Neural progenitor cell (in vitro differentiated cells): ENCODE results near the gene GNG14. TPM values are rescaled to one million over a fixed set of nuclear protein-coding genes. Genes with fewer than 3 reads are reported as not detected.

Experiments used
- DNase-seq: peaks from one replicate; pipeline ENCODE4 v3.0.0-alpha.2; 2016; ENCODE audit warnings: low spot score
- H2AFZ ChIP-seq: fragments of 200-600 bp; sonication (generic); replicated peaks from 2 replicates; pipeline ENCODE4 v1.6.1; 2016; ENCODE audit warnings: antibody characterized with exemption
- H3F3A ChIP-seq: fragments of 200-600 bp; sonication (generic); 2 replicates; pipeline ENCODE4 v1.6.1; 2016; ENCODE audit warnings: antibody characterized with exemption, low read depth
- H3K27ac ChIP-seq: fragments of 200-600 bp; sonication (generic); 2 replicates; pipeline ENCODE4 v1.5.1; 2016; ENCODE audit warnings: mild to moderate bottlenecking
- H3K27me3 ChIP-seq: fragments of 200-600 bp; sonication (generic); 2 replicates; pipeline ENCODE4 v1.6.1; 2016; ENCODE audit warnings: mild to moderate bottlenecking, moderate library complexity
- H3K36me3 ChIP-seq: fragments of 200-600 bp; sonication (generic); 2 replicates; pipeline ENCODE4 v1.5.1; 2016
- H3K4me1 ChIP-seq: fragments of 200-600 bp; sonication (generic); 2 replicates; pipeline ENCODE4 v1.6.1; 2016; ENCODE audit warnings: mixed run types
- H3K4me2 ChIP-seq: fragments of 200-600 bp; sonication (generic); 2 replicates; pipeline ENCODE4 v1.6.1; 2016
- H3K4me3 ChIP-seq: fragments of 200-600 bp; sonication (generic); 2 replicates; pipeline ENCODE4 v1.5.1; 2016
- H3K79me2 ChIP-seq: fragments of 200-600 bp; sonication (generic); 2 replicates; pipeline ENCODE4 v1.6.1; 2016; ENCODE audit warnings: low read depth
- H3K9ac ChIP-seq: fragments of 200-600 bp; sonication (generic); 2 replicates; pipeline ENCODE4 v1.6.1; 2016
- H3K9me3 ChIP-seq: fragments of 200-600 bp; sonication (generic); 2 replicates; pipeline ENCODE4 v1.5.1; 2016; ENCODE audit warnings: low read depth
- H4K20me1 ChIP-seq: fragments of 200-600 bp; sonication (generic); 2 replicates; pipeline ENCODE4 v1.6.1; 2016; ENCODE audit warnings: low read depth
- H3K27ac Mint-ChIP-seq: 3 replicates; pipeline ENCODE4 v1.8.0; 2021; ENCODE audit warnings: mixed read lengths
- H3K27me3 Mint-ChIP-seq: 2 replicates; pipeline ENCODE4 v1.8.0; 2022; ENCODE audit warnings: low read depth, mild to moderate bottlenecking, inconsistent platforms, moderate library complexity, mixed read lengths; ENCODE audit not compliant: insufficient read depth
- H3K36me3 Mint-ChIP-seq: 3 replicates; pipeline ENCODE4 v1.8.0; 2021; ENCODE audit warnings: mixed read lengths
- H3K4me1 Mint-ChIP-seq: 3 replicates; pipeline ENCODE4 v1.8.0; 2021; ENCODE audit warnings: mixed read lengths
- H3K4me3 Mint-ChIP-seq: 3 replicates; pipeline ENCODE4 v1.8.0; 2021; ENCODE audit warnings: mild to moderate bottlenecking, moderate library complexity, mixed read lengths
- H3K9me3 Mint-ChIP-seq: 3 replicates; pipeline ENCODE4 v1.8.0; 2020; ENCODE audit warnings: mixed read lengths
- EZH2 ChIP-seq: fragments of 200-600 bp; sonication (generic); IDR thresholded peaks from 2 replicates; pipeline ENCODE4 v1.6.1; 2017; ENCODE audit warnings: antibody characterized with exemption, mild to moderate bottlenecking, moderate library complexity
- EZH2phosphoT487 ChIP-seq: fragments of 200-600 bp; sonication (generic); IDR thresholded peaks from 2 replicates; pipeline ENCODE4 v1.6.1; 2017; ENCODE audit warnings: antibody characterized with exemption
- total RNA-seq: library from RNA; depleted of rRNA; stranded (reverse); fragments of >200 nt; gene quantifications from 2 replicates; pipeline ENCODE4 v1.2.3, GENCODE V29; 2015; ENCODE audit warnings: low replicate concordance
- TF ChIP-seq, protein P1 (sequence below): fragments of 200-600 bp; sonication (generic); IDR thresholded peaks from 2 replicates; pipeline ENCODE4 v1.5.1; 2017; ENCODE audit warnings: antibody characterized with exemption, mild to moderate bottlenecking

The GNG14 gene
- total RNA-seq, 1 donor from 2014 or later: not detected

DNA sequence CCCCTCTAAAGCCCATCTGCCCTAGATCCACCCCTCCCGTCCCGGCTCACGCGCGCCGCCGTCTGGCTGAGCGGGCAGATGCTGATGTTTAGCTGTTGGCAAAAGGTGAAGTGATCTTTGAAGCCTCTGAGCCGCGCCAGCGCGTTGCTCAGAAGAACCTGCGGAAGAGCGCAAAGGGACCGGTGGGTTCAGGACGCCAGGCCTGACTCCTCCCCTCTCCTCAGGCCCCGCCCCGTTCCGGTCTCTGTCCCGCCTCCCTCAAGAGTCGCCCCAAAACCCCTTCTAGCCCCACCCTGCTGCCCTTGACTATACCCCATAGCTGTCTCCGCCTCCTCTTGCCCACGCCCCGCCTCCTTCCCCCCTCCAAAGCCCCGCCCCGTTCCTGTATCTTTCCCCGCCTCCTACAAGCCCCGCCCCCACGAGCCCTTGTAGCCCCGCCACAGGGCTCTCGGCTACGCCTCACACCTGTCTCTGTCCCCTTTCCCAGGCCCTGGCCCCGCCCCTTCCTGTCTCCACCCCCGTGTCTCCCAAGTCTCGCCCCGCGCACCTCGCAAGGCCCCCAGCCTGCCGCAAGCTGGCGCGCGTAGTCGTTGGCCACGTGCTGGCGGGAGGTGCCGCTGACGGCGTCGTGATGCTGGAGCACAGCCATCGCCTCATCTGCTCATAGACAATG is 30.8 kb upstream of the GNG14 start:
- H3K36me3 ChIP-seq: no peaks in the 10 kb centered on the region

DNA sequence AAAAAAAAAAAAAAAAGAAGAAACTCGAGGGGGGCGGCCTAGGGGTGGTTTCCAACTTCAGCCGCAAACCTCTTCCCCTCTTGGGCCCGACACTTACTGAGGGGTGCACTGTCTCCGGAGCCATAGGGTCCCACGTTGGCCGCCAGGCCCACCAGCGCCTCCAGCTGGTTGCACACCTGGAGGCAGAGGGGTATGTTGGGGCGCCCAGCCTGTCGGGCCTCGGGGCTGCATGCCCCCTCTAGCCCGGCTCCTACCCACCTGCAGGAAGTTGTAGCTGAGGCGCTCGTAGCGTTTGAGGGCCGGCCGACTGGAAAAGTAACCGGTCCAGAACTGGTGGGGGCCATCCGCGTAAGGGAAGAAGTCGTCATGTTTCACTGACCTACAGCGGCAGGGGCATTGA is 29.8 kb upstream of the GNG14 start:
- H3K4me3 Mint-ChIP-seq: no peak overlapping the region

More for the DNA sequence above, 30.8 kb upstream of the GNG14 start:
- H3K27ac Mint-ChIP-seq: no peak overlapping the region
- H3K79me2 ChIP-seq: no peaks in the 10 kb centered on the region
- H3K4me2 ChIP-seq: no peak overlapping the region
- peaks cover 12% of the 10 kb centered on the region for H3K36me3 Mint-ChIP-seq
- no peak overlapping the region for H3K4me3 Mint-ChIP-seq
- H3K4me3 ChIP-seq: no peak overlapping the region
- H3K9me3 ChIP-seq: no peaks in the 10 kb centered on the region
- H3K9ac ChIP-seq: no peak overlapping the region
- H3K27ac ChIP-seq: no peak overlapping the region
- no peak overlapping the region for H2AFZ ChIP-seq
- H3K4me1 ChIP-seq: no peaks in the 10 kb centered on the region
- no peaks in the 10 kb centered on the region for H3K9me3 Mint-ChIP-seq
- no peaks in the 10 kb centered on the region for H4K20me1 ChIP-seq
- peaks cover 4% of the 10 kb centered on the region for H3K27me3 Mint-ChIP-seq
- TF ChIP-seq EZH2 (no peak), EZH2phosphoT487 (no peak)
- TF ChIP-seq, protein P1, sequence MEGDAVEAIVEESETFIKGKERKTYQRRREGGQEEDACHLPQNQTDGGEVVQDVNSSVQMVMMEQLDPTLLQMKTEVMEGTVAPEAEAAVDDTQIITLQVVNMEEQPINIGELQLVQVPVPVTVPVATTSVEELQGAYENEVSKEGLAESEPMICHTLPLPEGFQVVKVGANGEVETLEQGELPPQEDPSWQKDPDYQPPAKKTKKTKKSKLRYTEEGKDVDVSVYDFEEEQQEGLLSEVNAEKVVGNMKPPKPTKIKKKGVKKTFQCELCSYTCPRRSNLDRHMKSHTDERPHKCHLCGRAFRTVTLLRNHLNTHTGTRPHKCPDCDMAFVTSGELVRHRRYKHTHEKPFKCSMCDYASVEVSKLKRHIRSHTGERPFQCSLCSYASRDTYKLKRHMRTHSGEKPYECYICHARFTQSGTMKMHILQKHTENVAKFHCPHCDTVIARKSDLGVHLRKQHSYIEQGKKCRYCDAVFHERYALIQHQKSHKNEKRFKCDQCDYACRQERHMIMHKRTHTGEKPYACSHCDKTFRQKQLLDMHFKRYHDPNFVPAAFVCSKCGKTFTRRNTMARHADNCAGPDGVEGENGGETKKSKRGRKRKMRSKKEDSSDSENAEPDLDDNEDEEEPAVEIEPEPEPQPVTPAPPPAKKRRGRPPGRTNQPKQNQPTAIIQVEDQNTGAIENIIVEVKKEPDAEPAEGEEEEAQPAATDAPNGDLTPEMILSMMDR: no peak
- no peaks in the 10 kb centered on the region for H3K27me3 ChIP-seq
- H3K4me1 Mint-ChIP-seq: no peaks in the 10 kb centered on the region
- DNase-seq: no peak
- H3F3A ChIP-seq: no peaks in the 10 kb centered on the region

DNA sequence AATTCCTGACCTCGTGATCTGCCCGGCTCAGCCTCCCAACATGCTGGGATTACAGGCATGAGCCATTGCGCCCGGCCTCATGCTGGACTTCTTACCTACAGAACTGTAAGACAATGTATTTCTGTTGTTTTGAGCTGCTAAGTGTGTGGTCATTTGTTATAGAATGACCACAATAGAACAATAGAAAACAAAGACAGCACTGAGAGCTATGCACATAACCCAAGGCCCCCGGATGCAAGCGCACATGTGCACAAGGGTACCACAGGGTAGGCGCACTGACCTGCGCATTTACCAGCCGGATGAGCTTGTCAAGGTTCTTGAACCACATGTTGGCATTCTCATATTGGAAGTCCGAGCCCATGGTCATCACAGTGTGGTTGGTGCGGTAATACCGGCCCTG is 26.8 kb upstream of the GNG14 start:
- peaks cover 12% of the 10 kb centered on the region for H3K36me3 Mint-ChIP-seq

More for the DNA sequence above, 29.8 kb upstream of the GNG14 start:
- TF ChIP-seq EZH2: no peak
- Histone ChIP-seq H4K20me1 (no peaks in the 10 kb centered on the region), H3K27ac (no peak overlapping the region), H3F3A (no peaks in the 10 kb centered on the region), H2AFZ (no peak overlapping the region), H3K4me2 (no peak overlapping the region), H3K9ac (no peak overlapping the region), H3K4me1 (no peaks in the 10 kb centered on the region), H3K9me3 (no peaks in the 10 kb centered on the region), H3K79me2 (no peaks in the 10 kb centered on the region), H3K4me3 (no peak overlapping the region), H3K27me3 (no peaks in the 10 kb centered on the region), H3K36me3 (no peaks in the 10 kb centered on the region)
- Mint-ChIP-seq H3K27me3 (peaks cover 4% of the 10 kb centered on the region), H3K4me1 (no peaks in the 10 kb centered on the region), H3K9me3 (no peaks in the 10 kb centered on the region), H3K27ac (no peak overlapping the region), H3K36me3 (peaks cover 13% of the 10 kb centered on the region)
- no peak for DNase-seq

More for the DNA sequence above, 26.8 kb upstream of the GNG14 start:
- Histone ChIP-seq H3K79me2 (peaks cover 5% of the 10 kb centered on the region), H3K36me3 (no peaks in the 10 kb centered on the region), H3K4me2 (no peak overlapping the region), H4K20me1 (no peaks in the 10 kb centered on the region), H2AFZ (no peak overlapping the region), H3F3A (peaks cover 6% of the 10 kb centered on the region), H3K4me1 (no peaks in the 10 kb centered on the region), H3K9ac (no peak overlapping the region), H3K9me3 (no peaks in the 10 kb centered on the region), H3K4me3 (no peak overlapping the region), H3K27me3 (no peaks in the 10 kb centered on the region), H3K27ac (no peak overlapping the region)
- Mint-ChIP-seq H3K4me3 (no peak overlapping the region), H3K27ac (no peak overlapping the region), H3K27me3 (peaks cover 2% of the 10 kb centered on the region), H3K4me1 (peaks cover 3% of the 10 kb centered on the region), H3K9me3 (no peaks in the 10 kb centered on the region)
- TF ChIP-seq, protein P1: no peak
- TF ChIP-seq EZH2phosphoT487 (no peak), EZH2 (no peak)
- no peak for DNase-seq
